HG02623 (cell line): Measurements from ENCODE around the gene ACOXL.
A peak's percentile ranks its signal among the peaks of the same experiment; 100 is the strongest.

Experiments
- ATAC-seq: cut with Tn5 transposase; IDR thresholded peaks from one replicate; pipeline ENCODE4 v1.9.1; 2021; ENCODE audit warnings: moderate library complexity; ENCODE audit not compliant: unreplicated experiment

The ACOXL gene

GRCh38 chr2:111099402-111099801, 367.0 kb downstream of the ACOXL start:
- no peak for ATAC-seq

GRCh38 chr2:111100087-111100764, 367.9 kb downstream of the ACOXL start:
- ATAC-seq, result no peak

DNA sequence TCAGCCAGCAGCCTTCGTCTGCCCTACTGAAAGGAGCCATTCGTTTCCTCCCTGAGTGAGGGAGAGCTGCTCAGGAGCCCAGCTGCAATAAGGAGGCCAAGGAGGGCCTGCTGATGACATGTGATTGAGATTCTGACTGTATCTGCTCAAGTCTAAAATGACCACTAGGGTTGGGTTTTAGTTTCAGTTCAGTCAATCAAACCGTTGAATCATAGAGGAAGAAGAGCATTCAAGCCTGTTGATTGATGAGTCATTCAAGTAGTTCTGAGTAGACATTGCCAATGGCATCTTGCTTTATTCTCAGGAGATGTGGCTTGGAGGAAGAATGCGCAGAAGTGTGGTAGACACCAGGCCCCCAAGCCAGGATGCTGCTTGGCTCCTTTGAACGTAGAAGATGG, 368.4 kb downstream of the ACOXL start:
- peak; percentile 47 for ATAC-seq

- no peak for ATAC-seq
Measured at GRCh38 chr2:111101592-111101991, 369.2 kb downstream of the ACOXL start.

- ATAC-seq, result no peak
Measured at GRCh38 chr2:111102216-111102615, 369.8 kb downstream of the ACOXL start.

DNA sequence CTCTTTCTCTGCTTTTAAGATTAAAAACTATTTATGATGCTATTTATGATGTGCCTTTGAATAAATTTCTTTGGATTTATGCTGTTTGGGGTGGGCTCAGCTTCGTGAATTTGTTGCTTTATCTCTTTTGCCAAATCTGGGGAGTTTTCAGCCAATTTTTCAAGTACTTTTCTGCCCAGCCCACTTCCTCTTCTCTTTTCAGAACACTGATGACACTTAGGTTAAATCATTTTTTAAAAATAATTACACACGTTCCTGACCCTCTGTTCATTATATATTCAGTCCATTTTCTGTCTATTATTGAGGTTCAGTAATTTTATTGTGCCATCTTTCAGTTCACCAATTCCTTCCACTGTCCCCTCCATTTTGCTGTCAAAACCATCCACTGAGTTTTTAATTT, 373.6 kb downstream of the ACOXL start:
- no peak for ATAC-seq

DNA sequence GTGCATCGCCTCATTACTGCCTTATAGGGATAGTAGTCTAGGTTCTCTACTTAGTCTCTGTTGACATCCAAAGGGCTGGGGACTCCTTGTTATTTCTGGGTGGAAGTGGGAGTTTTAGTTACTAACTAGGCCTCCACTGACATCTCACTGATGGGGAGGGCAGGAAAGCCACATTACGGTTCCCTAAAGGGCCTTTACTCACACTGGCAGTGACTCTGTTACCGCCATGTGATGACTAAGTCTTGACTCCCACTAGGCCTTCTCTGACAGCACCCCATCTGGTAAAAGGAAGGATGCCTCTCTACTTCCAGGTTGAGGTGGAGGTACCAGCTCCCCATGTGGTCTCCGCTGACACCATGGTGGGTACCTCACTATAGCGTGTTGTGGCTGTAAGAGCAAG, 374.3 kb downstream of the ACOXL start:
- ATAC-seq, result no peak

- ATAC-seq, result no peak
Measured at GRCh38 chr2:111108745-111109271, 376.4 kb downstream of the ACOXL start.

GRCh38 chr2:111111101-111111755, 378.9 kb downstream of the ACOXL start:
- no peak for ATAC-seq

GRCh38 chr2:111113838-111114237, 381.5 kb downstream of the ACOXL start:
- no peak for ATAC-seq

DNA sequence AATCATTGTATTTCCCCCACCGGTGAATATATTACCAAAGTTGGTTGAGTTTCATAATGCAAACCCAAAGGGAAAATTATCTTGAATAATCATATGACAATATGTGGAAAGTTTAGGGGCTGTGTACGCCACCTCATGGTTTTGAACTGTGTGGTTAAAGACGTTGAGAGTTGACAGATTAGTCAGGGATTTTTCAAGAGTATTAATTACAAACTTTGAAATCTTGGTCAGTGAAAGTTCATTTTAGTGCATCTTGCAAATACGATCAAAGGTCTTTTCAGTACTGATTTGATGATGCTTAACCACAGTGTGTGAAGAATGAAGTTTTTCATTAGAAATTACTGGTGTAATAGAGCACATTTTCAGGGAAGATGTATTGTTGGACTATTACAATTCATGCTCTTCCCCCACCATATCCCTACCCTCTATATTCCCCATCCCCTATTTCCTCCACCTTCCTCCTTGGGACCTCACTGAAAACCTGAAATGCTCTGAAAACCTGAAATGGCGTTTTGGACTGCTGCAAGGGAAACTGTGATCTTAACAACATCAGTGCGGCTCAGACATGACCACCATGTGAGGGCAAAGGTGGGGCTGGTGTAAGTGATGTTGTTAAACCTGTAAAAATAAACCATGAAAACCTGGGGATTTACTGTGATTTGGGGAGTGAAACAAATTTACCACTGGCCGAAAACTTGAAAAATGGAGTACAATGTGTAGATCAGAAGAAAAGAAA, 383.8 kb downstream of the ACOXL start:
- ATAC-seq, result no peak

DNA sequence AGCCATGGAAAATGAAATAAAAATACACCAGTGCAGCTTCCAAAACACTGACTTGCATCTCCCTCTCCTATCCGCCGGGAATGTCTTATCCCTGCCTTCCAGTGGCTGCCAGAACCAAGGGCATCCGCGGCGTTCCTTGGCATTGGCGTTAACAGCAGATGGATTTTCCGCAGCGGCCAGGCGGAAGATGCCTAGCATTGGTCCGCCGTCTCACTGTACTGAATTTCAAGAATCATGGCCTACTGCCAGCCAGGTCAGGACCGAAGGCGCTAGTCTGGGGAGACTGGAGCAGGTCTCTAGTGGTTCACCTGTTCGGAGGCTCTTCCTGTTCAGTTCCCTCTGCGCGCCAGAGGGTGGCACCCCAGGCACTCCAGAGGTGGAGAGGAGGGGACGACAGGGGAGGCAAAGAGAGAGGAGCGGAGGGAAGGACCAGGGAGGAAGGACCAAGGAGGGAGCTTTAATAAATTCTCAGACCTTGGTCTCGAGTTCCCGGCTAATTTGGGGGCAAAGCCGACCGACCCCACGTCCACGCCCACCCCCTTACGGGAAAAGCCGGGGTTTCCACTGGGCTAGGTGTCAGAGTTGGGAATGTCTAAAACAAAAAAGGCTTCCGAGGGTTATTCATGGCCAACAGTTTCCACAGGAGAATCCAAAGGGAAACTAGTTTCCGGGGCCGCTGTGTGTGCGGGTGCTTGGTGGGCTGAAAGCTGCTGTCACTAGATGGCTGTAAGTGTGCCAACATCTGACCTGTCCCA, 384.6 kb downstream of the ACOXL start:
- ATAC-seq, result no peak

- no peak for ATAC-seq
Measured at GRCh38 chr2:111117598-111118480, 385.5 kb downstream of the ACOXL start.

GRCh38 chr2:111118481-111118980, 386.2 kb downstream of the ACOXL start:
- no peak for ATAC-seq

DNA sequence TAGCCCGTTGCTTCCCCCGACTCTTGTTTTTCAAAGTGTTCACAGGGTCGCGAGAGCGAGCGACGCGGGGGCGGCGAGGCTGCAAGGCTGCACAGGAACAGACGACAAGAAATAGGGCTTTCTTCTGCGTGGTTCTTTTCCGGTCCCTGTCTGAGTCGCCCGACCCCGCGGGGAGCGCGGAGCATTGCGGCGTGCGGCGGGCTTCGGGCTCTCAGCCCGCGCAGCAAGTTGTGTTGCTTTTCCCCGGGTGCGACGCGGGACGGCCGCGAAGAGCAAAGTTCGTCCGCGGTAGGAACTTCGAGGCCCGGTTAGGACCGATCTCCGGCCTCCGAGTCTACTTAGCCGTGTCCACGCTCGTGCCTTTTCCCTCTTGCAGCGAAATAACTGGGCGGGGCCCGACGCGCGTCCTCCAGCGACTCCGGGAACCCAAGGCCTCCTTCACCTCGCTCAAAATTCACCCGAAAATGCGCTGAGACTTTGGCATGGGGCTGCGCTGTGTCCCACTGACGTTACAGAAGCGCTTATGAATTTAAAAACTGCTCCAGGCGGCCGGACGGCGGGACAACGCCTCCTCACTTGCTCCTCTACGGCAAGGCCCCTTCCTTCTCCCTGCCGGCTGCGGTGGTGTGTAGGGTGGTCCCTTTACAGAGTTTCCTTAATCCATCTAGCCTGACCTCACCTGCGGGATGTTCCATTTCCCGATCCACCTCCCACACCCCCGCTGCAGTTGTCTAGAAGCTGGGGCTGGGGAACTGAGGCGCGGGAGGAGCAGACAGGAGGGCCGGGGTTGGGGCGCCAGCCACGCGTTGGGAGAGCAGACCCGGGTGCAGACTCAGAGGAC, 386.8 kb downstream of the ACOXL start:
- ATAC-seq, result no peak

GRCh38 chr2:111119822-111120252, 387.5 kb downstream of the ACOXL start:
- peak; percentile 2 for ATAC-seq

DNA sequence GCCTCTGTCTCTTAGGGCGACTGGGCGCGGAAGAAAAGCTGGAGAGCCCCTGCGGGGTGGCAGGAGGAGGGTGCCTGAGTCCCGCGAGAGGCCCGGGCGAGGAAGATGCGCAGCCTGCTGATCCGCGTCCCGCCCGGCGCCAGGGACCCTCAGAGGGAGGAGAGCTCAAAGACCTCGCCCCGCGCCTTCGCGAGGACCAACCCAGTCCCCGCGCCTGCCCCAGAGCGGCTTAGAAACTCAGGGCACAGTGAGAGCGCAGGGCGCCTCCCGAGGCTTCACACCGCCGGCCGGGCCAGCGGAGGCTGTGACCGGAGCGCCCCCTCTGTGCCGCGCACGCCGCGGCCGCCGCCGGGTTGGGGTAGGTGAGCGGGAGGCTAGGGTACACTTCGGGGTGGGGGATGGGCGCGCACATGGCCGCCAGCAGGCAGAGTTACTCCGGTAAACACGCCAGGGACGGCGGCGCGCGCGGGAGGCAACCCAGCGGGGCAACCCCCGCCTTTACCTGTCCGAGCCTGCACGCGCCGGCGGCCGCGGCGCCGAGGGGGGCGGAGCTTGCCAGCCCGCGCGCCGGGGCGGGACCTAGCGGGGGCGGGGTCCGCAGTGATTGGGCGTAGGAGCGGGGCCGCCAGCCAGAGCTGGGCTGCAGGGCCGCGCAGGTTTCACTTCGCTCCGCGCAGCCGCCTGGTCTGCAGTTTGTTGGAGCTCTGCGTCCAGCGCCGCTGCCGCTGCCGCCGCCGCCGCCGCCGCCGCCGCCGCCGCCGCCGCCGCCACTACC, 388.1 kb downstream of the ACOXL start, which contains the start of gene BCL2L11:
Gene BCL2L11 (plus strand): TSS at position 662 of the 775 bp plus-strand sequence. CDS start 2,832 bp downstream, outside the sequence.
- ATAC-seq, result peak; percentile 45
